Measurements from ENCODE around the gene MST1R. TPM values are rescaled to one million over a fixed set of nuclear protein-coding genes. Genes with fewer than 3 reads are reported as not detected.

The MST1R gene
- total and polyA plus RNA-seq, 2 donors (not counting 3 experiments of a cell fraction or from before 2014, with no cell fraction given), result 0.93 to 2.4 TPM

GRCh38 chr3:49845694-49846093, 58.0 kb downstream of the MST1R start:
- H3K79me2 ChIP-seq (ENCODE audit: control insufficient read depth, insufficient read depth, low read length), result no peaks in the 10 kb centered on the region
- H3K36me3 ChIP-seq (ENCODE audit: control insufficient read depth in 2 of 2, extremely low read depth in 1 of 2, insufficient read depth in 2 of 2, low read length in 2 of 2), result peaks cover 0 to 2% of the 10 kb centered on the region in 2 experiments
- H4K20me1 ChIP-seq (replicated peaks; ENCODE audit: control insufficient read depth, extremely low read depth, insufficient read depth, low read length), result no peaks in the 10 kb centered on the region
- H3K27me3 ChIP-seq (ENCODE audit: control insufficient read depth in 2 of 2, insufficient read depth in 2 of 2, low read length in 2 of 2), result no peaks in the 10 kb centered on the region
- no peak overlapping the region for H3K4me3 ChIP-seq (replicated peaks in 1 of 3; ENCODE audit: insufficient read depth in 1 of 3, low read depth in 1 of 3, low read length in 3 of 3)
- DNase-seq (ENCODE audit: low read depth, low spot score) (no peak), FAIRE-seq (no peak)
- intact Hi-C loops (cut with micrococcal nuclease) (no loop called here), dilution Hi-C loops (cut with MboI; ENCODE audit: extremely low pct_ligation_motif_present, low sequenced_read_pairs) (no loop called here)
- no peaks in the 10 kb centered on the region for H3K9me1 ChIP-seq (replicated peaks; ENCODE audit: control insufficient read depth, extremely low read depth, insufficient read depth, low read length)
- no peak for TF ChIP-seq GATA2 (IDR thresholded peaks at IDR 0.05; ENCODE audit: insufficient read depth, insufficient read length, low read depth, low read length)
- no peak overlapping the region for H2AFZ ChIP-seq (ENCODE audit: low read depth, low read length)
- no peaks in the 10 kb centered on the region for H3K9me3 ChIP-seq (replicated peaks; ENCODE audit: control insufficient read depth, insufficient read depth, low read length)
- H3K27ac ChIP-seq (ENCODE audit: insufficient read depth, low read depth, low read length), result no peak overlapping the region
- H3K4me1 ChIP-seq (ENCODE audit: control insufficient read depth, extremely low read depth, insufficient read depth, low read length), result peaks cover 10% of the 10 kb centered on the region
- H3K9ac ChIP-seq (replicated peaks; ENCODE audit: extremely low read depth, insufficient read depth, low read length), result no peak overlapping the region
- no TSS peak for BruUV-seq (replicated peaks)
- ChIA-PET CTCF (interaction anchor here (0.8 to 2.9 kb wide), 3 partner anchors 17 to 54 kb away, joined by 3 to 16 read pairs (median 4); partner anchors contain the start of gene INKA1), POLR2A (no interaction called here)
- H3K4me2 ChIP-seq (ENCODE audit: insufficient read depth, low read length), result no peak overlapping the region

- Histone ChIP-seq H2AFZ (ENCODE audit: low read depth, low read length) (no peak overlapping the region), H3K79me2 (ENCODE audit: control insufficient read depth, insufficient read depth, low read length) (no peaks in the 10 kb centered on the region), H3K27me3 (ENCODE audit: control insufficient read depth in 2 of 2, insufficient read depth in 2 of 2, low read length in 2 of 2) (no peaks in the 10 kb centered on the region), H3K4me1 (ENCODE audit: control insufficient read depth, extremely low read depth, insufficient read depth, low read length) (peaks cover 11% of the 10 kb centered on the region), H3K9ac (replicated peaks; ENCODE audit: extremely low read depth, insufficient read depth, low read length) (no peak overlapping the region), H3K4me3 (replicated peaks in 1 of 3; ENCODE audit: insufficient read depth in 1 of 3, low read depth in 1 of 3, low read length in 3 of 3) (no peak overlapping the region), H3K36me3 (ENCODE audit: control insufficient read depth in 2 of 2, extremely low read depth in 1 of 2, insufficient read depth in 2 of 2, low read length in 2 of 2) (peaks cover 0 to 2% of the 10 kb centered on the region in 2 experiments), H3K4me2 (ENCODE audit: insufficient read depth, low read length) (no peak overlapping the region), H4K20me1 (replicated peaks; ENCODE audit: control insufficient read depth, extremely low read depth, insufficient read depth, low read length) (no peaks in the 10 kb centered on the region), H3K9me1 (replicated peaks; ENCODE audit: control insufficient read depth, extremely low read depth, insufficient read depth, low read length) (no peaks in the 10 kb centered on the region), H3K9me3 (replicated peaks; ENCODE audit: control insufficient read depth, insufficient read depth, low read length) (no peaks in the 10 kb centered on the region), H3K27ac (ENCODE audit: insufficient read depth, low read depth, low read length) (no peak overlapping the region)
- intact Hi-C loops (cut with micrococcal nuclease), result no loop called here
- TF ChIP-seq MYC (IDR thresholded peaks at IDR 0.05; ENCODE audit: low read depth, low read length), result no peak
- no peak for TF ChIP-seq POLR2A (IDR thresholded peaks at IDR 0.05; ENCODE audit: low read depth, low read length)
- TF ChIP-seq EZH2 (IDR thresholded peaks at IDR 0.05; ENCODE audit: borderline replicate concordance, low read depth, low read length, severe bottlenecking), result no peak
- TF ChIP-seq POLR2AphosphoS5 (IDR thresholded peaks at IDR 0.05; ENCODE audit: insufficient read depth, low read depth, low read length), result no peak
- TF ChIP-seq FOS (IDR thresholded peaks at IDR 0.05; ENCODE audit: borderline replicate concordance, insufficient read depth, low read length), result no peak
- TF ChIP-seq JUN (IDR thresholded peaks at IDR 0.05; ENCODE audit: borderline replicate concordance, insufficient read depth, insufficient read length, low read depth), result no peak
- TF ChIP-seq CTCF (IDR thresholded peaks at IDR 0.05; ENCODE audit: extremely low read depth in 1 of 2, insufficient read depth in 1 of 2, low read depth in 1 of 2, low read length in 2 of 2), result no peak
- TF ChIP-seq GATA2 (IDR thresholded peaks at IDR 0.05; ENCODE audit: insufficient read depth, insufficient read length, low read depth, low read length), result no peak
- no peak for TF ChIP-seq MAX (IDR thresholded peaks at IDR 0.05; ENCODE audit: insufficient read depth, insufficient read length)
- no peak for FAIRE-seq
- ChIA-PET CTCF (interaction anchor here (0.9 to 2.9 kb wide), 4 partner anchors 18 to 42 kb away, joined by 3 to 16 read pairs (median 6); partner anchors contain the start of gene INKA1), POLR2A (no interaction called here)
- BruUV-seq (replicated peaks), result no TSS peak
- no peak for DNase-seq (ENCODE audit: low read depth, low spot score)
- dilution Hi-C loops (cut with MboI; ENCODE audit: extremely low pct_ligation_motif_present, low sequenced_read_pairs), result no loop called here
Measured at GRCh38 chr3:49844464-49845183, 59.0 kb downstream of the MST1R start.
